OCI-LY7 (cell line): Measurements from ENCODE around the gene ZMYND8.

Experiments
- CTCF ChIP-seq: fragments of 200-600 bp; sonication (generic); conservative IDR thresholded peaks from 2 replicates; pipeline ENCODE4 v1.5.1; 2014; ENCODE audit warnings: mild to moderate bottlenecking, antibody characterized with exemption, low read length, moderate library complexity, mixed read lengths
- EZH2phosphoT487 ChIP-seq: fragments of 200-600 bp; sonication (generic); IDR thresholded peaks from 2 replicates; pipeline ENCODE4 v1.6.1; 2018; ENCODE audit warnings: low read depth, borderline replicate concordance, mild to moderate bottlenecking, mixed run types, antibody characterized with exemption, low read length, moderate library complexity, mixed read lengths

GRCh38 chr20:47275548-47275947, 81.0 kb downstream of the ZMYND8 start:
- TF ChIP-seq CTCF (no peak), EZH2phosphoT487 (no peak)
